Left hindlimb (tissue), 1 donor: Measurements from ENCODE around the gene CNTLN.
"Not testable (repeated sequence)": the region's sequence is repeated elsewhere in the genome, so short reads cannot be mapped to it uniquely, and the experiment has no call there.

ENCODE experiments used
- DNase-seq: peaks from one replicate; pipeline ENCODE4 v3.0.0-alpha.2; 2018

The CNTLN gene

DNA sequence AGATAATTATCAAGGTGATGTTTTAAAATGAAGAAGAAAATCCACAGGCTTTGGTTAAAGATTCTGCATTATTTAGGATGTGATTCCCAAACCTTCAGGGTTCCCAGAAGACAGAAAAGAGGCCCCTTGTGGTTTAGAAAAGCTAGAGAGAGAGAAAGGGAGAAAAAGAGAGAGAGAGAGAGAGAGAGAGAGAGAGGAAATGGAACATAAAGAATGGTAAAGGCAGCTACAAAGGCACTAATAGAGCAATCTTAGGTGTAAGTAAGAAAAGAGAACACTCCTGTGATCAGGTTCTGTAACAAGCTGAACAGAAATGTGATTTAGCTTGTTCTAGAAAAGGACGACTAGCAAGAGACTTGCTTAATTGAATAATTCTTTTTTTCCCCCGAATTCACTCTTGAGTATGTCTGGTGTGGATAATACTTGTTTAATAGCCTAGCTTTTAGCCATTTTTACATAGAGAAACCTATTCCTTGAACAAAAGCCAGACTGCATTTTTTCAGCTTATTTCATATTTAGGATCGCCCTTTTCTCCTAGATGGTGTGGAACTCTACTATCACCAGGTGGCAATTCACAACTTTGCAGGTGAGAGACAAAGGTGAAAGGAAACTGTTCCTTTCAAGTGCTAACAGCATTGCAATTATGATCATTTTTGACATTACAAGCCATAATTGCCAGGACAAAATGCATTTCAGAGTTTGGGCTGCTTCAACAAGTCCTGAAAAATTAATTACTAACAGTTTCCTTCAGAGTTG lies 386.4 kb downstream of the CNTLN start:
- no peak for DNase-seq

DNA sequence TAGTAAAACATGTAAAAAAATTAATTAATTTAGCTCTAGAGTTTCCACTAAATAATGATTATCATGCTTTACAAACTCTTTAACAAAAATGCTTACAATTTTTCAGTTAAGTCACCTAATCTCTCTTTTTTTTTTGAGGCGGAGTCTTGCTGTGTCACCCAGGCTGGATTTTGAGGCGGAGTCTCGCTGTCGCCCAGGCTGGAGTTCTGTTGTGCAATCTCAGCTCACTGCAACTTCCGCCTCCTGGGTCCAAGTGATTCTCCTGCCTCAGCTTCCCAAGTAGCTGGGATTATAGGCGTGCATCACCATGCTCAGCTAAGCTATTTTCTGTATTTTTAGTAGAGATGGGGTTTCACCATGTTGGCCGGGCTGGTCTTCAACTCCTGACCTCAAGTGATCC lies 391.9 kb downstream of the CNTLN start:
- DNase-seq = not testable (repeated sequence)

GRCh38 chr9:17528859-17529258 lies 394.0 kb downstream of the CNTLN start:
- no peak for DNase-seq

- no peak for DNase-seq
Measured at GRCh38 chr9:17531642-17532254, 396.9 kb downstream of the CNTLN start.

GRCh38 chr9:17532461-17532860 lies 397.6 kb downstream of the CNTLN start:
- no peak for DNase-seq

DNA sequence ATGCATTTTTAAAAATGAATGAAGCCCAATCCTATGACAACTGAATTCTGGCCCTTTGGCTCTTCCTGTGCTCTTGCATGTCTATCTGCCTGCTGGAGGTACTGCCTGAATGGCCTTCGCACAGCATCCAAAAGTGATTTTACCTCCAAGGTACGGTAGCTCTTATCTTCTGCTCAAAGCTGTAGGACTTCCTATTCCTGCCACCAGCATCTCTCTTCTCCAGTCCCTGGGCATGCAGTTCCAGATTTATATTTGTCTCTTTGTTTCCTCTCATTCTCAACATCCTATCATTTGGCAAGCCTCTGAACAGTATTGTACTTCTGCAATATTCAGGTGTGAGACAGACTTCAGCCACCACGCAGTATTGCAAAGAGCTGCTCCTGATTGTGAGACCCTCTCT lies 400.3 kb downstream of the CNTLN start:
- no peak for DNase-seq

- DNase-seq = no peak
Measured at GRCh38 chr9:17536027-17536426, 401.2 kb downstream of the CNTLN start.

DNA sequence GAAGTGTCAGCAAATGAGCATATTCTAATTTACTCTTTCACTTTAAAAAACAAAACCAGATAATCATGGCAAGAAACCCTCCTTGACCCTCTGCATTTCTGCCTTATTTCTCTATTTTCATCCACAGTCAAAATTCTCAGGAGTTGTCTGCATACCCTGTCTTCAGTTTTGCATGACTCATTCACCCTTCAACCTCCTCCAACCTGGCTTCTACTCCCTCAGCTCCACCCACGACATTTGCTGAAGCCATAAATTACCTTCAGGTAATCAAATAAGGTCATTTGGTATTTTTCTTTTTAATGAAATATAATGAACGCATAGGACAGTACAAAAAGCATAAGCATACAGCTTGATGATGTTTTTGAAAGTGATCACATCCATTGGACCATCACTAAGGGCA lies 416.2 kb downstream of the CNTLN start:
- DNase-seq = no peak
